SK-N-MC (cell line): ENCODE data around the gene SPEF2.

Source experiments
- DNase-seq: peaks from one replicate; pipeline ENCODE4 v3.0.0-alpha.2; 2011; ENCODE audit warnings: low read depth, low spot score
- H3K27ac ChIP-seq: fragments of 200-600 bp; sonication (generic); 2 replicates; pipeline ENCODE4 v1.5.1; 2016; ENCODE audit warnings: mixed run types
- H3K36me3 ChIP-seq: fragments of 200-600 bp; sonication (generic); 2 replicates; pipeline ENCODE4 v1.6.1; 2017; ENCODE audit warnings: antibody characterized with exemption, low read length, mixed read lengths; ENCODE audit not compliant: insufficient read depth
- H3K4me3 ChIP-seq: fragments of 200-600 bp; sonication (generic); 2 replicates; pipeline ENCODE4 v1.5.1; 2016
- H3K9ac ChIP-seq: fragments of 200-600 bp; sonication (generic); 2 replicates; pipeline ENCODE4 v1.8.0; 2017; ENCODE audit warnings: mixed run types, mixed read lengths; ENCODE audit not compliant: insufficient read length
- H3K9me3 ChIP-seq: fragments of 200-600 bp; sonication (generic); 2 replicates; pipeline ENCODE4 v1.6.1; 2017; ENCODE audit warnings: low read depth, mild to moderate bottlenecking, antibody characterized with exemption, low read length, moderate library complexity, mixed read lengths
- EZH2 ChIP-seq: fragments of 200-600 bp; sonication (generic); IDR thresholded peaks from one replicate; pipeline ENCODE4 v1.6.1; 2017; ENCODE audit warnings: antibody characterized with exemption
- FOXP2 ChIP-seq: optimal IDR thresholded peaks from 2 replicates; pipeline ENCODE3; 2011; ENCODE audit warnings: mild to moderate bottlenecking, moderate library complexity; ENCODE audit not compliant: insufficient read depth; ENCODE audit errors: extremely low read length, control extremely low read depth
- POLR2AphosphoS5 ChIP-seq: IDR thresholded peaks from 2 replicates; pipeline ENCODE4 v1.6.1; 2012; ENCODE audit warnings: mild to moderate bottlenecking, low read depth, low read length, borderline replicate concordance

Gene SPEF2

GRCh38 chr5:35755966-35756365 lies 138.3 kb downstream of the SPEF2 start:
- no peaks in the 10 kb centered on the region for H3K9me3 ChIP-seq
- H3K27ac ChIP-seq: no peak overlapping the region
- TF ChIP-seq POLR2AphosphoS5 (no peak), EZH2 (no peak), FOXP2 (no peak)
- H3K36me3 ChIP-seq: no peaks in the 10 kb centered on the region
- H3K9ac ChIP-seq: no peak overlapping the region
- DNase-seq: no peak
- no peak overlapping the region for H3K4me3 ChIP-seq

GRCh38 chr5:35758151-35758724 lies 140.6 kb downstream of the SPEF2 start:
- DNase-seq: no peak
- Histone ChIP-seq H3K9me3 (no peaks in the 10 kb centered on the region), H3K9ac (no peak overlapping the region), H3K27ac (no peak overlapping the region), H3K36me3 (no peaks in the 10 kb centered on the region), H3K4me3 (no peak overlapping the region)
- TF ChIP-seq EZH2: no peak
- TF ChIP-seq POLR2AphosphoS5: no peak
- TF ChIP-seq FOXP2: no peak

- no peak overlapping the region for H3K27ac ChIP-seq
- H3K9me3 ChIP-seq: no peaks in the 10 kb centered on the region
- H3K36me3 ChIP-seq: no peaks in the 10 kb centered on the region
- H3K9ac ChIP-seq: no peak overlapping the region
- H3K4me3 ChIP-seq: no peak overlapping the region
- no peak for DNase-seq
- TF ChIP-seq POLR2AphosphoS5 (no peak), FOXP2 (no peak), EZH2 (no peak)
Observed at GRCh38 chr5:35761541-35761940, 143.9 kb downstream of the SPEF2 start.

GRCh38 chr5:35762368-35762767 lies 144.7 kb downstream of the SPEF2 start:
- Histone ChIP-seq H3K4me3 (no peak overlapping the region), H3K9ac (no peak overlapping the region), H3K9me3 (no peaks in the 10 kb centered on the region), H3K36me3 (no peaks in the 10 kb centered on the region), H3K27ac (no peak overlapping the region)
- TF ChIP-seq FOXP2 (no peak), POLR2AphosphoS5 (no peak), EZH2 (no peak)
- no peak for DNase-seq

GRCh38 chr5:35765921-35766320 lies 148.3 kb downstream of the SPEF2 start:
- Histone ChIP-seq H3K9me3 (no peaks in the 10 kb centered on the region), H3K36me3 (no peaks in the 10 kb centered on the region), H3K27ac (no peak overlapping the region), H3K9ac (no peak overlapping the region), H3K4me3 (no peak overlapping the region)
- TF ChIP-seq EZH2: no peak
- TF ChIP-seq FOXP2: no peak
- no peak for TF ChIP-seq POLR2AphosphoS5
- DNase-seq: no peak

GRCh38 chr5:35771300-35771699 lies 153.6 kb downstream of the SPEF2 start:
- Histone ChIP-seq H3K4me3 (no peak overlapping the region), H3K36me3 (no peaks in the 10 kb centered on the region), H3K9ac (no peak overlapping the region), H3K9me3 (no peaks in the 10 kb centered on the region), H3K27ac (no peak overlapping the region)
- DNase-seq: no peak
- TF ChIP-seq EZH2: no peak
- no peak for TF ChIP-seq POLR2AphosphoS5
- no peak for TF ChIP-seq FOXP2

GRCh38 chr5:35771839-35772238 lies 154.2 kb downstream of the SPEF2 start:
- Histone ChIP-seq H3K4me3 (no peak overlapping the region), H3K27ac (no peak overlapping the region), H3K36me3 (no peaks in the 10 kb centered on the region), H3K9ac (no peak overlapping the region), H3K9me3 (no peaks in the 10 kb centered on the region)
- TF ChIP-seq FOXP2 (no peak), EZH2 (no peak), POLR2AphosphoS5 (no peak)
- no peak for DNase-seq

GRCh38 chr5:35773967-35774366 lies 156.3 kb downstream of the SPEF2 start:
- Histone ChIP-seq H3K36me3 (no peaks in the 10 kb centered on the region), H3K27ac (no peak overlapping the region), H3K4me3 (no peak overlapping the region), H3K9me3 (no peaks in the 10 kb centered on the region), H3K9ac (no peak overlapping the region)
- TF ChIP-seq FOXP2 (no peak), EZH2 (no peak), POLR2AphosphoS5 (no peak)
- DNase-seq: no peak

GRCh38 chr5:35776757-35777156 lies 159.1 kb downstream of the SPEF2 start:
- no peaks in the 10 kb centered on the region for H3K36me3 ChIP-seq

More at GRCh38 chr5:35776757-35777156, 159.1 kb downstream of the SPEF2 start:
- Histone ChIP-seq H3K9ac (no peak overlapping the region), H3K4me3 (no peak overlapping the region), H3K9me3 (no peaks in the 10 kb centered on the region), H3K27ac (no peak overlapping the region)
- no peak for TF ChIP-seq EZH2
- no peak for TF ChIP-seq POLR2AphosphoS5
- TF ChIP-seq FOXP2: no peak
- no peak for DNase-seq
